ENCODE data around the gene DDX3X. TPM values are rescaled to one million over a fixed set of nuclear protein-coding genes. Genes with fewer than 3 reads are reported as not detected.
"Not testable (repeated sequence)": the region's sequence is repeated elsewhere in the genome, so short reads cannot be mapped to it uniquely, and the experiment has no call there.

The DDX3X gene
- total and polyA plus RNA-seq, 5 donors from 2014 or later: 133 to 1,169 (median 191) TPM

DNA sequence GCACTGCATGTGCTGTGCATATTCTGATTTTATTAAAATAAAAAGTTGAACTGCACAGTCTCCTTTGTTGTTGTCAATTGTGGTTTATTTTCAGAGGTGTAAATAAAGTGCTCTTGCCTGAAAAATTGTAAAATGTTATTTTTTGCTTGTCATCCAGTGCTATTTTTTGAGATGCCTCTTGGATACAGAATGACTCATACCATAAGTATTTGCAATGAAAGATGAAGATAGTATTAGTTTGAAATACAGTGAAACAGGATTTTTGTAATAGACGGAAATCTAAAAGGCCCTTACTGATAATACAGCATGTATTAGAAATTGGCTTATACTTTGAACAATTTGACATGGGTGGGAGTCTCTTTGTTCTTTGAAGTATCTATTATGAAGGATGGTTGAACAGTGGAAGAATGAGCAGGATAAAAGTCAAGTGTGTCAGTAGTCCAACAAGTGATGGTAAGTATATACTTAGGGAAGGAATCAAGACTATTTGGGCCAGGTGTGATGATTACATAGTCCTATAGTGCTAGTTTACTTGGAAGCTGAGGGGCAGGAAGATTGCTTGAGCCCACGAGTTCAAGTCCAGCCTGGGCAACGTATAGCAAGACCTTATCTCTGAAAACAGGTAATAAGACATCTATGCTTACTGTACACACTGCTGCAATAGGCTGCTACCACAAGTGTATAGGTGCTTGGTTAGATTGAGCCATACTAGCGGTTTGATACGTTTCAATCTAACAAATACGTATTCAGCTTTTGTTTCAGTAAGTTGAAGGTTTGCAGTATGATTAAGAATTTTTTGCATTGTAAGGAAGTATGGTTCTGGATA is 16.4 kb downstream of the DDX3X start:
- peak overlapping the region in 2 of 4 donors; percentile 15 to 26 for H3K4me3 Mint-ChIP-seq
- H3K9me3 ChIP-seq (ENCODE audit: control insufficient read depth in 2 of 2, low read length in 2 of 2): no peaks in the 10 kb centered on the region

DNA sequence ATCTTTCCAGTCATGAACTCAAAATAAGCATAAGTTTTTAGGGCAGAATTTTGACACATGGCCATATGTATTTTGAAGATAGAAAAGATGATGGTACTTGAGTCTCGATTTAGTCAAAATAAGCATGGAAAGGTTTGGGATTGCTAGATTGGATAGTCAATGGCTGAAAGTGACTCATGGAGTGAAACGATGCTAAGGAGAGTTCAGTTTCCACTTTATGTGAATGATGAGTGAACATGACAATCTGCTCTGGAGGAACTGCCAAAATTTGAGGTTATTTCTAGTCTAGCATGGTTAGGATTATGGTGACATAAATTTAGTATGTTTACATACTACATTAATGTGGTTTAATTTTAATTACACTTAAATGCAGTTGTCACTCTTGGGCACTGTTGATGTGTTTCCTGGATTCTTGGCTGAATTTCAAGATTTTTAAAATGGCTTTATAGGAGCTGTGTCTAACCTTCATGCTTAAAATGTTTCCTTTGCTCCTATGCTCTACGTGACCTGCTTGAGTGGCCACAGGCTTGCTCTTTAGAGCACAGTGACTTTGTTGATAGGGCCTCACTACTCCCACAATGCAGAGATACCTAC is 17.1 kb downstream of the DDX3X start:
- Histone ChIP-seq H3K27ac (ENCODE audit: insufficient read depth, low read length, poor library complexity, severe bottlenecking) (no peak overlapping the region), H3K4me1 (ENCODE audit: control insufficient read depth, insufficient read depth, low read length, poor library complexity, severe bottlenecking) (peaks cover 6% of the 10 kb centered on the region), H3K27me3 (ENCODE audit: control insufficient read depth, insufficient read depth, low read length) (no peaks in the 10 kb centered on the region), H3K36me3 (ENCODE audit: control insufficient read depth, insufficient read depth, low read length) (peaks cover 27% of the 10 kb centered on the region), H3K9me3 (ENCODE audit: control insufficient read depth in 2 of 2, low read length in 2 of 2) (no peaks in the 10 kb centered on the region), H3K4me3 (ENCODE audit: low read depth, low read length) (no peak overlapping the region)
- no peak for DNase-seq
- Mint-ChIP-seq H3K4me3 (peak overlapping the region in 2 of 4 donors; percentile 15 to 26), H3K27ac (peak overlapping the region; percentile 28 to 95 (median 35)), H3K36me3 (peaks cover 39% of the 10 kb centered on the region), H3K27me3 (no peaks in the 10 kb centered on the region), H3K4me1 (peaks cover 16 to 40% (median 25%) of the 10 kb centered on the region in 4 donors), H3K9me3 (no peaks in the 10 kb centered on the region)
- ATAC-seq (ENCODE audit: low read depth in 2 of 2): peak; percentile 22 to 35

More for the DNA sequence above, 16.4 kb downstream of the DDX3X start:
- Histone ChIP-seq H3K4me3 (ENCODE audit: low read depth, low read length) (no peak overlapping the region), H3K27ac (ENCODE audit: insufficient read depth, low read length, poor library complexity, severe bottlenecking) (peak overlapping the region; percentile 33), H3K36me3 (ENCODE audit: control insufficient read depth, insufficient read depth, low read length) (peaks cover 34% of the 10 kb centered on the region), H3K27me3 (ENCODE audit: control insufficient read depth, insufficient read depth, low read length) (no peaks in the 10 kb centered on the region), H3K4me1 (ENCODE audit: control insufficient read depth, insufficient read depth, low read length, poor library complexity, severe bottlenecking) (peaks cover 6% of the 10 kb centered on the region)
- Mint-ChIP-seq H3K9me3 (no peaks in the 10 kb centered on the region), H3K27me3 (no peaks in the 10 kb centered on the region), H3K27ac (peak overlapping the region in 2 of 3 donors; percentile 28 to 35), H3K36me3 (peaks cover 42% of the 10 kb centered on the region), H3K4me1 (peaks cover 16 to 40% (median 25%) of the 10 kb centered on the region in 4 donors)
- ATAC-seq (ENCODE audit: low read depth in 2 of 2): peak; percentile 20 to 29
- no peak for DNase-seq

DNA sequence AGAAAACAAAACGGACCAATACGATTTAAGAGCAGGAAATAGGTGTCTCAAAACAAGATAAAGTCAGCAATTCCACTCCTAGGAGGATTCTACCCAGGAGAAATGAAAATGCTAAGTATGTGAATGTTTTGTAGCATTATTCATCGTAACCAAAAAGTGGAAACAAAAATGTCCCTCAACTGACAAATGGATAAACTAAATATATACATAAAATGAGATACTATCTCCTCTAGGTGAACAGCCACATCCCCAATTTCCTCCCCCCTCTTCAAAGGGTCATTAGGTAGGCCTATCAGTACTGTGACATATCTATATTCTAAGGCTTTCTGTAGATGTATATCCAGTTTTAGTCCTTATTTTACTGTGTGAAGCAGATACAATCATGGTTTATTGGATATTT is 18.0 kb downstream of the DDX3X start:
- Mint-ChIP-seq H3K9me3 (no peaks in the 10 kb centered on the region), H3K4me1 (peaks cover 16 to 38% (median 25%) of the 10 kb centered on the region in 4 donors), H3K4me3 (peak overlapping the region in 3 of 4 donors; percentile 2 to 26 (median 21)), H3K27ac (peak overlapping the region in 2 of 3 donors; percentile 2 to 35), H3K36me3 (peaks cover 31% of the 10 kb centered on the region), H3K27me3 (no peaks in the 10 kb centered on the region)
- DNase-seq: no peak
- no peak for ATAC-seq (ENCODE audit: low read depth in 2 of 2)
- Histone ChIP-seq H3K36me3 (ENCODE audit: control insufficient read depth, insufficient read depth, low read length) (peaks cover 18% of the 10 kb centered on the region), H3K27me3 (ENCODE audit: control insufficient read depth, insufficient read depth, low read length) (no peaks in the 10 kb centered on the region), H3K9me3 (ENCODE audit: control insufficient read depth in 2 of 2, low read length in 2 of 2) (no peaks in the 10 kb centered on the region), H3K4me3 (ENCODE audit: low read depth, low read length) (no peak overlapping the region), H3K27ac (ENCODE audit: insufficient read depth, low read length, poor library complexity, severe bottlenecking) (peak overlapping the region; percentile 5), H3K4me1 (ENCODE audit: control insufficient read depth, insufficient read depth, low read length, poor library complexity, severe bottlenecking) (peaks cover 6% of the 10 kb centered on the region)

DNA sequence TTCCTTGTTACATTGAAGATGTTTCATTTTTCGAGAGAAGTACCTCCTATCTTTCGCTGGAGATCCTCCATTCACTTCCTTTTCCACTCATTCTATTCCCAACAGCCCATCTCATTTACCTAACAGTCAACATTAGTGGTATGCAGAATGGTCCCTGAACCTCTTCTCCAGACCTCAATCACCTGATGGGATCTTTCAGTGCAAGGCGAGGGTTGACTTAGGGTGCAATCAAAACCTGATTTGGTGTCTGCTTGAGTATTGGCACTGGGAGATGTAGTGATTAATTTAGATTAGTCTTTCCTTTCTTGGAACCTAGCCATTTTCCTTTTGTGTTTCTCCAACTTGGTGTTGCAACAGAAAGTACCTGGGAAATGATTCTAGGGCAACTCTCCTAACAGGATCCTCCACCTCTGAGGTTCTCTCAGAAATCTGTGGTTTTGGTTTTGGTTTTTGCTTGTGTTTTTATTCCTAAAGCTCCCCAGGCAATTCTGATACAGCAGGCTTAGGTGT is 18.4 kb downstream of the DDX3X start:
- H3K4me1 Mint-ChIP-seq: peaks cover 16 to 33% (median 25%) of the 10 kb centered on the region in 4 donors
- peaks cover 6% of the 10 kb centered on the region for H3K4me1 ChIP-seq (ENCODE audit: control insufficient read depth, insufficient read depth, low read length, poor library complexity, severe bottlenecking)
- no peaks in the 10 kb centered on the region for H3K9me3 Mint-ChIP-seq
- peaks cover 26% of the 10 kb centered on the region for H3K36me3 Mint-ChIP-seq
- peaks cover 14% of the 10 kb centered on the region for H3K36me3 ChIP-seq (ENCODE audit: control insufficient read depth, insufficient read depth, low read length)
- peak overlapping the region in 2 of 4 donors; percentile 2 to 21 for H3K4me3 Mint-ChIP-seq
- DNase-seq (no peak), ATAC-seq (ENCODE audit: low read depth in 2 of 2) (no peak)
- peak overlapping the region in 2 of 3 donors; percentile 2 to 35 for H3K27ac Mint-ChIP-seq
- no peaks in the 10 kb centered on the region for H3K27me3 ChIP-seq (ENCODE audit: control insufficient read depth, insufficient read depth, low read length)
- H3K4me3 ChIP-seq (ENCODE audit: low read depth, low read length): no peak overlapping the region
- no peak overlapping the region for H3K27ac ChIP-seq (ENCODE audit: insufficient read depth, low read length, poor library complexity, severe bottlenecking)
- no peaks in the 10 kb centered on the region for H3K9me3 ChIP-seq (ENCODE audit: control insufficient read depth in 2 of 2, low read length in 2 of 2)
- H3K27me3 Mint-ChIP-seq: no peaks in the 10 kb centered on the region

DNA sequence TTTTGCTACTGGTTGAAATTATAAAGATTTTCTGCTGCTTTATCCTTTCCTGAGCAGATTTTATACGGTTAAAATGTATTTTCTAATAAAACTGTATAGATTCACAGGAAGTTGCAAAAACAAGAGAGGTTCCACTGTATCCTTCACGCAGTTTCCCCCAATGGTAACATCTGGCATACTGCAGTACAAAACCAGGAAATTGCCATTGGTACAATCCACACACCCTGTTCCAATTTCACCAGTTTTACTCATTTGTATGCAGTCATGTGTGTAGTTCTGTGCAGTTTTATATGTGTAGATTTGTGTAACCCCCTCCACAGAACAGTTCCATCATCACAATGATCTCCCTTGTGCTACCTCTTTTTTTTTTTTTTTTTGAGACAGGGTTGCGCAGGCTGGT is 20.0 kb downstream of the DDX3X start:
- Histone ChIP-seq H3K27me3 (ENCODE audit: control insufficient read depth, insufficient read depth, low read length) (no peaks in the 10 kb centered on the region), H3K4me3 (ENCODE audit: low read depth, low read length) (no peak overlapping the region), H3K27ac (ENCODE audit: insufficient read depth, low read length, poor library complexity, severe bottlenecking) (no peak overlapping the region), H3K36me3 (ENCODE audit: control insufficient read depth, insufficient read depth, low read length) (no peaks in the 10 kb centered on the region), H3K9me3 (ENCODE audit: control insufficient read depth in 2 of 2, low read length in 2 of 2) (no peaks in the 10 kb centered on the region), H3K4me1 (ENCODE audit: control insufficient read depth, insufficient read depth, low read length, poor library complexity, severe bottlenecking) (peaks cover 6% of the 10 kb centered on the region)
- peaks cover 12% of the 10 kb centered on the region for H3K36me3 Mint-ChIP-seq
- no peak for DNase-seq
- H3K4me3 Mint-ChIP-seq: peak overlapping the region in 1 of 4 donors; percentile 9
- ATAC-seq (ENCODE audit: low read depth in 2 of 2): no peak
- H3K9me3 Mint-ChIP-seq: no peaks in the 10 kb centered on the region
- H3K27me3 Mint-ChIP-seq: no peaks in the 10 kb centered on the region
- H3K4me1 Mint-ChIP-seq: peaks cover 16 to 31% (median 25%) of the 10 kb centered on the region in 4 donors
- no peak overlapping the region for H3K27ac Mint-ChIP-seq

DNA sequence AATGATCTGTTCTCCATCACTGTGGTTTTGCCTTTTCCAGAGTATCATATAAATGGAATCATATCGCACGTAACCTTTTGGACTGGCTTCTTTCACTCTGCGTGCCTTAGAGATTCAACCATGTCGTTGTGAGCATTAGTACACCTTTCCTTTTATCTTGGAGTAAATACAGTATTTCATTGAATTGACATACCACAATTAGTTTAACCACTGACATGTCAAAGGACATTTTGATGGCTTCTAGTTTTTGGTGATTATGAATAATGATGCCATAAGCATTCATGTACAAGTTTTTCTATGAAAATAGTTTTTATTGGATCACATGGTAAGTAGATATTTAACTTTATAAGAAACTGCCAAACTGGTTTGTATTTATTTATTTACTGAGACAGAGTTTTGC is 35.2 kb downstream of the DDX3X start:
- peaks cover 0 to 2% (median 0%) of the 10 kb centered on the region in 7 donors for H3K9me3 Mint-ChIP-seq
- H3K36me3 Mint-ChIP-seq: no peaks in the 10 kb centered on the region
- H3K36me3 ChIP-seq (ENCODE audit: control insufficient read depth, insufficient read depth, low read length): no peaks in the 10 kb centered on the region
- no peaks in the 10 kb centered on the region for H3K27me3 Mint-ChIP-seq
- no peak overlapping the region for H3K27ac Mint-ChIP-seq
- DNase-seq: no peak
- no peaks in the 10 kb centered on the region for H3K27me3 ChIP-seq (ENCODE audit: control insufficient read depth, insufficient read depth, low read length)
- H3K4me1 ChIP-seq (ENCODE audit: control insufficient read depth, insufficient read depth, low read length, poor library complexity, severe bottlenecking): no peaks in the 10 kb centered on the region
- no peak for ATAC-seq (ENCODE audit: low read depth in 2 of 2)
- H3K4me3 Mint-ChIP-seq: no peak overlapping the region
- no peaks in the 10 kb centered on the region for H3K4me1 Mint-ChIP-seq
- H3K9me3 ChIP-seq (ENCODE audit: control insufficient read depth in 2 of 2, low read length in 2 of 2): no peaks in the 10 kb centered on the region
- H3K4me3 ChIP-seq (ENCODE audit: low read depth, low read length): no peak overlapping the region
- H3K27ac ChIP-seq (ENCODE audit: insufficient read depth, low read length, poor library complexity, severe bottlenecking): no peak overlapping the region

DNA sequence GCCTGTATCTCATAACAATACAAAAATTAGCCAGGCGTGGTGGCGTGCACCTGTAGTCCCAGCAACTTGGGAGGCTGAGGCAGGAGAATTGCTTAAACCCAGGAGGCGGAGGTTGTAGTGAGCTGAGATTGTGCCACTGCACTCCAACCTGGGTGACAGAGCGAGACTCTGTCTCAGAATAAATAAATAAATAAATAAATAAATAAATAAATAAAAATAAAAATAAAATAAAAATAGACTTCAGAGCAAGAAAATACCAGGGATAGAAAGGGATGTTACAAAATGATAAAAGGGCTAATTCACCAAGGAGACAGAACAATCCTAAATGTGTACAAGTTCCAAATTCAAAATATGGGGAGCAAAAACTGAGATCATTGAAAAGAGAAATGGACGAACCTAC is 37.6 kb downstream of the DDX3X start:
- not testable (repeated sequence) for H3K9me3 ChIP-seq (ENCODE audit: control insufficient read depth in 2 of 2, low read length in 2 of 2); H3K27me3 ChIP-seq (ENCODE audit: control insufficient read depth, insufficient read depth, low read length); H3K4me1 ChIP-seq (ENCODE audit: control insufficient read depth, insufficient read depth, low read length, poor library complexity, severe bottlenecking); H3K27ac ChIP-seq (ENCODE audit: insufficient read depth, low read length, poor library complexity, severe bottlenecking); H3K4me1 Mint-ChIP-seq; ATAC-seq (ENCODE audit: low read depth in 2 of 2); DNase-seq; H3K36me3 Mint-ChIP-seq; H3K27ac Mint-ChIP-seq; H3K4me3 Mint-ChIP-seq; H3K36me3 ChIP-seq (ENCODE audit: control insufficient read depth, insufficient read depth, low read length); H3K9me3 Mint-ChIP-seq; H3K27me3 Mint-ChIP-seq; H3K4me3 ChIP-seq (ENCODE audit: low read depth, low read length)
